GM12872 (cell line): ENCODE data around the gene ATAD3C.

Experiments
- CTCF ChIP-seq: IDR thresholded peaks from 3 replicates; pipeline ENCODE4 v1.5.1; 2011; ENCODE audit warnings: low read depth, mild to moderate bottlenecking, low read length, moderate library complexity; ENCODE audit not compliant: insufficient read depth

ATAD3C gene

GRCh38 chr1:1419363-1419812, 30.1 kb upstream of the ATAD3C start:
- no peak for TF ChIP-seq CTCF

GRCh38 chr1:1419813-1420653, 29.5 kb upstream of the ATAD3C start:
- no peak for TF ChIP-seq CTCF

DNA sequence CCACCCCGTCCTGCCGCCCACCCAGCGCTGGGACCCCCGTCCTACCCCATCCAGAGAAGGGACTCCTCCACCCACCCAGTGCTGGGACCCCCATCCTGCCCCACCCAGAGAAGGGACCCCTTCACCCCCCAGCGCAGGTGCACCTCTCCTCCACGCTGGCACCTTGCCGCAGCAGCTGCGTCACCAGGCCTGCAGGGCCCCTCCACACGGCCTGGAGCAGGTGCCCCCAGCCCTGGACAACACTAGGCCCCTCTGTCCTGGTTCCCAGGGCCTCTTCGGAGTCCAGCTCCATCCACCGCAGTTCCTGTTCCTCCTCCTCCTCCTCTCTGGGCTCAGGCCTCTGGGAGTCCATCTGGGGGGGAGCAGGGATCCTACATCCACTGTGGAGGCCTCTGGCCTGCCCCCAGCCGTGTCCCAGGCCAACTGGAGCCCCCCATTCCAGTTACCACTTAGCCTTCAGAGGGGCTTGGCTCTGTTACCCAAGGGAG, 28.8 kb upstream of the ATAD3C start:
- no peak for TF ChIP-seq CTCF

GRCh38 chr1:1421147-1421906, 28.2 kb upstream of the ATAD3C start, which contains the start of gene ANKRD65:
Gene ANKRD65, minus strand, starts transcription at chr1:1421276. Its CDS starts 271 bp downstream, at chr1:1421005.
- no peak for TF ChIP-seq CTCF

DNA sequence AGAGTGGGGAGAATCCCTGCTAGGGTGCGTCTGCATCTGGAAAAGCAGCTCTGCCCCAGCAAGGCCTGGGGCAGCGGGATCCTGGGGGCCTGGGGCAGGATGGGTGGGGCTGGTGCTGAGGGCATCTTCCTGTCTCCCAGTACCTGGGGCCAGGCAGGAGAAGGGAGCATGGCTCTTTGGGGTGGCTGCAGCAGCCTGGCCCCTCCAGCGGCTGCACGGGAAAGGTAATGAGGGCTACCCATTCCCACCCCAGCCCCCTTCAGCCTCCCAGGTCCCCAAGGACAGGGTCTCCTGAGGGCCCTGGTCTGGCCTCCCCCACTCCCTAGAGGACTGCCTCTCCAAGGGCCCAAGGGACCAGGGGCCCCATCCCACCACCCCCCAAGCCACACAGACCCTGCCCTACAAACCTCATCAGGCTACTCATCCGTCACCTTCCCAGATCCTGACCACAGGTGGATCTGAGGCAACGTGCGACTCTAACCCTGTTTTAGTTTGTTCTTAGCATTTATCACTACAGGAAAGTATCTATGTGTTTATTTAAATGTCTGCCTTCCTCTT, 27.5 kb upstream of the ATAD3C start:
- TF ChIP-seq CTCF: no peak

GRCh38 chr1:1422465-1423244, 26.8 kb upstream of the ATAD3C start:
- no peak for TF ChIP-seq CTCF
